Measurements from ENCODE around the gene TUFT1.
A peak's percentile ranks its signal among the peaks of the same experiment; 100 is the strongest.

TUFT1 gene

DNA sequence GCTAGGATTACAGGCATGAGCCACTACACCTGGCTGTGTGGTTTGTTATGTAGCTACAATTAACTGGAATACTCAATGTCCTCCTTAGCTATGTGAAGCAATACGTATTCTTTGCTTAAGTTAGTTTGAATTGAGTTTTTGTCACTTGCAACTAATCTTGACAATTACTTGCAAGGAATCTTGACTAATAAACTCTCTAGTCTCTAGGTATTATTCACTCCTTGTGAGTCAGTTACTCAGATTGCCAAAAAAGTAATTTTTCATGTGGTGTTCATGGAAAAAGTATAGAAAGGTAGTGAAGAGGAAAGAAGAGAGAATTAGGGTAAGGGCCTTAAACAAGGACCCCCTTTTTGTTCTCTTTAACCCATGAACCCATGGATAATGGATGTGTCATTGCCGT, 64.2 kb downstream of the TUFT1 start:
- DNase-seq (ENCODE audit: extremely low spot score) = no peak
- CTCF ChIA-PET = interaction anchor here (3.2 kb wide), 1 partner anchor 10 kb away, joined by 22 read pairs; no protein-coding TSS in a partner anchor
- POLR2A ChIA-PET = interaction anchor here (0.7 kb wide), 1 partner anchor 32 kb away, joined by 3 read pairs; no protein-coding TSS in a partner anchor
- TF ChIP-seq, protein P1, sequence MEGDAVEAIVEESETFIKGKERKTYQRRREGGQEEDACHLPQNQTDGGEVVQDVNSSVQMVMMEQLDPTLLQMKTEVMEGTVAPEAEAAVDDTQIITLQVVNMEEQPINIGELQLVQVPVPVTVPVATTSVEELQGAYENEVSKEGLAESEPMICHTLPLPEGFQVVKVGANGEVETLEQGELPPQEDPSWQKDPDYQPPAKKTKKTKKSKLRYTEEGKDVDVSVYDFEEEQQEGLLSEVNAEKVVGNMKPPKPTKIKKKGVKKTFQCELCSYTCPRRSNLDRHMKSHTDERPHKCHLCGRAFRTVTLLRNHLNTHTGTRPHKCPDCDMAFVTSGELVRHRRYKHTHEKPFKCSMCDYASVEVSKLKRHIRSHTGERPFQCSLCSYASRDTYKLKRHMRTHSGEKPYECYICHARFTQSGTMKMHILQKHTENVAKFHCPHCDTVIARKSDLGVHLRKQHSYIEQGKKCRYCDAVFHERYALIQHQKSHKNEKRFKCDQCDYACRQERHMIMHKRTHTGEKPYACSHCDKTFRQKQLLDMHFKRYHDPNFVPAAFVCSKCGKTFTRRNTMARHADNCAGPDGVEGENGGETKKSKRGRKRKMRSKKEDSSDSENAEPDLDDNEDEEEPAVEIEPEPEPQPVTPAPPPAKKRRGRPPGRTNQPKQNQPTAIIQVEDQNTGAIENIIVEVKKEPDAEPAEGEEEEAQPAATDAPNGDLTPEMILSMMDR (IDR thresholded peaks at IDR 0.05; ENCODE audit: control extremely low read depth, extremely low read depth, low read depth, missing control alignments) = no peak

DNA sequence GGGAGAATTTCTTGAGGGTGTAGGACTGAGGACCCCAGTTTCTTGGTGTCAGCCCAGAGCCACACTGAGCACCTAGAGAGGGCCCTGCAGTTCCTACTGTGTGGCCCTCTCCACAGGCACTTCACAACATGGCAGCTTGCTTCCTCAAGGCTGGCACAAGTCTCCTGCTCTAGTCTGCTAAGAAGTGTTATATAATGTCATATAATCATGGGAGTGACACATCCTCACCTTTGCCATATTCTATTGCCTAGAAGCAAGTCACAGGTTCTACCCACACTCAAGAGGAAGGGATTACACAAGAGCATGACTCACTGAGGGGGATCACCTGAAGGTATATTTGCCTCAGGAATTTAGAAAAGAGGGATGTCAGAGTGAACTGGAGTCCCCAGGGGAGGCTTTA, 66.3 kb downstream of the TUFT1 start:
- TF ChIP-seq, protein P1 (IDR thresholded peaks at IDR 0.05; ENCODE audit: control extremely low read depth, extremely low read depth, low read depth, missing control alignments) = no peak
- POLR2A ChIA-PET = interaction anchor here (0.6 kb wide), 1 partner anchor 495 kb away, joined by 5 read pairs; no protein-coding TSS in a partner anchor
- CTCF ChIA-PET = interaction anchor here (3.2 kb wide), 1 partner anchor 12 kb away, joined by 22 read pairs; no protein-coding TSS in a partner anchor
- no peak for DNase-seq (ENCODE audit: extremely low spot score)

DNA sequence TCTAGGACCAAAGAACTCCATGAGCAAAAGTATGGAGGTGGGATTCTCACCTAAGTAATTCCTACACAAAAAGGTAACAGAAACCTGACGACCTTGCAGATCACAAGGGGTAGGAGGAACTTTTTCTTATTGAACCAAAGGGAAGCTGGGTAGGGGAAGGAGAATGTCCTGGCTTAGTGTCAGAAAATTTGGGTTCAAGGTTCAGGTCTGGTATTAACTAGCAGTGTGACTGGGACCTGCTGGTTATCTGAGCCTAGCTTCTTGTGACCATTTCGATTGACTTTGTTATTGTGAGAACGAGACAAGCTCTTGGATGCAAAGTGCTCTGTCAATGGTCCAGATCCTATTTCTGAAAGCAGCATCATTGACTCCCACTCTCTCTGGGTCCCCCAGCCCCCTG, 66.7 kb downstream of the TUFT1 start:
- ChIA-PET CTCF (no interaction called here), POLR2A (no interaction called here)
- TF ChIP-seq, protein P1 (IDR thresholded peaks at IDR 0.05; ENCODE audit: control extremely low read depth, extremely low read depth, low read depth, missing control alignments) = no peak
- DNase-seq (ENCODE audit: extremely low spot score) = no peak

DNA sequence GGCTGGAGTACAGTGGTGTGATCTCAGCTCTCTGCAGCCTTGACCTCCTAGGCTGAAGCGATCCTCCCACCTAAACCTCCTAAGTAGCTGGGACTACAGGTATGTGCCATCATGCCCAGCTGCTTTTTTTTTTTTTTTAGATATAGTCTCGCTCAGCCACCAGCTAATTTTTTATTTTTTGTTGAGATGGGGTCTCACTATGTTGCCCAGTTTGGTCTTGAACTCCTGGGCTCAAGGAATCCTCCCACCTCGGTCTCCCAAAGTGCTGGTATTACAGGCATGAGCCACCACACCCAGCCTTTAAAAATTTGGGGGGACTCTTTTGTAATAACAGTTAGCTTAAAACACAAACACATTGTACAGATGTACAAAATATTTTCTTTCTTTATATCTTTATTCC, 70.0 kb downstream of the TUFT1 start:
- ChIA-PET CTCF (interaction anchor here (1.3 to 2.4 kb wide), 3 partner anchors 10 to 22 kb away, joined by 4 to 7 read pairs (median 6); no protein-coding TSS in a partner anchor), POLR2A (no interaction called here)

DNA sequence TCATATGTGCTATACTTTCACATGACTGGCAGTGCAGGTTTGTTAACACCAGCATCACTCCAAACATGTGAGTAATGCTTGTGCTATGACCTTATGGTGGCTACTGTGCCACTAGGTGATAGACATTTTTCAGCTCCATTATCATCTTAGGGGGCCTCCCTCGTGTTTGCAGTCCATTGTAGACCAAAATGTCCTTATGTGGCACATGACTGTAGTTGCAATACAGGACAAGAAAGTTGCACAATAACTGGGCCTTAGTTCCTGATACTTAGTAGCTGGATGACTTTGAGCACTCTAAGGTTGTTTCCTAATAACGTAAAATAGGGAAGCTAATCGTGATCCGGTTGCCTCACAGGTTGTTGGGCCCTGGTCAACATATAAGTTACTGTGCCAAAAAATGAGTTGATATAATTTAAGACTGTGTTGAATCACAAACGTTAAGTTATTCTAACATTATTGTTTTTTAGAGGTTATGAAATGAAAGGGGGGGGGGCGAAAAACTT, 71.2 kb downstream of the TUFT1 start:
- CTCF ChIA-PET = interaction anchor here (0.9 to 2.4 kb wide), 3 partner anchors 11 to 20 kb away, joined by 3 to 7 read pairs (median 6); no protein-coding TSS in a partner anchor
- DNase-seq (ENCODE audit: extremely low spot score) = no peak
- TF ChIP-seq, protein P1 (IDR thresholded peaks at IDR 0.05; ENCODE audit: control extremely low read depth, extremely low read depth, low read depth, missing control alignments) = no peak
- POLR2A ChIA-PET = no interaction called here

More for the DNA sequence above, 70.0 kb downstream of the TUFT1 start:
- DNase-seq (ENCODE audit: extremely low spot score) = no peak
- TF ChIP-seq, protein P1 (IDR thresholded peaks at IDR 0.05; ENCODE audit: control extremely low read depth, extremely low read depth, low read depth, missing control alignments) = no peak

DNA sequence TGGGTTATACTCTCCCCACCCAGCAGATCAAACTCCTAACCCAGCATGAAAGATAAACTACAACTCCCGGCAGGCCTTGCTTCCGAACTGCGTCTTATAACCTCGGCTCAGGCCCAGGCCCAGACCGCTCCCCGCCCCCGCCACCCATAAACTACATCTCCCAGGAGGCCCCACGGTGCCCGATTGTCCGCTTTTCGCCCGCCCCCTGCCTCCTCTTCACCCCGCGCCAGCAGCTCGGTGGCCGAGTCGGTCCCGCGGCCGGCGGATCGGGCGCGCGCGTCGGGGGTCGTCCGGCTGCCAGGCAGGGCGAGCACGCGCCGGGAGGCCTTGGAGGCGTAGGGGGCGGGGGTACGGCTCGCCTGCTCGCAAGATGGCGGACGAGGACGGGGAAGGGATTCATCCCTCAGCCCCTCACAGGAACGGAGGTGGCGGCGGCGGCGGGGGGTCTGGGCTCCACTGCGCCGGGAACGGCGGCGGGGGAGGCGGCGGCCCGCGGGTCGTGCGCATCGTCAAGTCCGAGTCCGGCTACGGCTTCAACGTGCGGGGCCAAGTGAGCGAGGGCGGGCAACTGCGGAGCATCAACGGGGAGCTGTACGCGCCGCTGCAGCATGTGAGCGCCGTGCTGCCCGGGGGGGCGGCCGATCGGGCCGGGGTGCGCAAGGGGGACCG, 71.9 kb downstream of the TUFT1 start, which contains the start of gene SNX27:
Gene SNX27 (plus strand): TSS at position 219 of the 669 bp plus-strand sequence. CDS start 152 bp downstream, at position 371.
- POLR2A ChIA-PET = interaction anchor here (0.5 kb wide), 1 partner anchor 78 kb away, joined by 3 read pairs; no protein-coding TSS in a partner anchor
- DNase-seq (ENCODE audit: extremely low spot score) = peak; percentile 96
- CTCF ChIA-PET = interaction anchor here (0.9 to 2.4 kb wide), 3 partner anchors 11 to 20 kb away, joined by 3 to 7 read pairs (median 6); no protein-coding TSS in a partner anchor
- TF ChIP-seq, protein P1 (IDR thresholded peaks at IDR 0.05; ENCODE audit: control extremely low read depth, extremely low read depth, low read depth, missing control alignments) = no peak

Measured in GM10248 (cell line).